COLO668 (cell line): ENCODE measurements around the gene NCAM2.
"Not testable (repeated sequence)": the region's sequence is repeated elsewhere in the genome, so short reads cannot be mapped to it uniquely, and the experiment has no call there.

Experiments
- DNase-seq: peaks from one replicate; lab custom pipeline; 2025; ENCODE audit not compliant: unreplicated experiment; lab: John Stamatoyannopoulos, UW

NCAM2 gene

DNA sequence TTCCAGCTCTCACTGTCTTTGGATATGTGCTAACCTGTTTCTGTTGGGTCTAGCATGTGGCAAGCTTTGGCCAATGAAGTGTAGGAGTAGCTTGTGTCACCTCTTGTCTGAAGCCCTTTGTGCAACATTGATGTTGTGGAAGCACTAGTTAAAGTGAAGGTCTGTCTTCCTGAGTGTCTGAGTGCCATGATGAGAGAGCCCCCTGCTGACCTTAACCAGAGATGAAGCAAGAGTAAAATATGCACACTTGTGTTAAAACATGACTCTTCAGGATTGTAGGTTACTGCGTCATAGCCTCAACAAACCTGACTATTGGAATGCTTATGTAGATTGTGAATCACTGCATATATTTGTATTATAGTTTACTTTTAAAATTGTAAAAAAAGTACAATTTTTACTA, 103.7 kb downstream of the NCAM2 start:
- no peak for DNase-seq

DNA sequence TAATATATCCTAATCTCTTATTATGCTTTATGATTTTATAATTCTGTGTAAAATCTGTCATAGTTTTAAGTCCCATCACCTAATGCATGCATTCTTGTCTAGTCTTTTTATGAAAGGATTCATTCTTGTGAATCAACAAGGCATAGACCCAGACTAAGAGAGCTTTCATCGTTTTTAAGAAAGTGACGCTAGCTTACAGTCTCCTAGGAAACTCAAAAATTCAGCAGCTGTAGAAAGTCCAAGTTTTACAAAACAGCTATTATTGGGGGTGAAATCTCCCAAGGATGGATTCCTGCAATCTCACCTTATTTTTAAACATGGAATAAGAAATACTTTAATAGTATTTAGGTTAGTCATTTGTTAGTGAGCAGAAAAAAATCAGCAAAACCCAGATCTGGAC, 104.7 kb downstream of the NCAM2 start:
- DNase-seq: no peak

DNA sequence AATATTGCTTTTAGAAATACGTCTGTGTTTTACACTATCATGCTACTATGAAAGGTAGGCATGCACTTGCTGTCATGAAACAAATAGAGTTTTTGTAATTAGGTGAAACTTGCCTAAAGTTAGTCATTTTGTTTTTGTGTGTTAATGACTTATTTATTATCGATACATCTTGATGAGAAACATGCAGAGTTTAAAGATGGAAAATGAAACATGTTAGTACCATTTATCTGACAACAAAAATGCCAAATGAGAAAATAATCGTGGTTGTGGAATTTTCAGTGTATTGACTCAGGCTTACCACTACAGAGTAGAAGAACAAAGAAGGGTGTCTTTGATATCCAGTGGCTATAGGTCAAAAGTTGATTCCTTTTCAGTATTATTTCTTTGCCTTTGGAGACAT, 105.5 kb downstream of the NCAM2 start:
- no peak for DNase-seq

DNA sequence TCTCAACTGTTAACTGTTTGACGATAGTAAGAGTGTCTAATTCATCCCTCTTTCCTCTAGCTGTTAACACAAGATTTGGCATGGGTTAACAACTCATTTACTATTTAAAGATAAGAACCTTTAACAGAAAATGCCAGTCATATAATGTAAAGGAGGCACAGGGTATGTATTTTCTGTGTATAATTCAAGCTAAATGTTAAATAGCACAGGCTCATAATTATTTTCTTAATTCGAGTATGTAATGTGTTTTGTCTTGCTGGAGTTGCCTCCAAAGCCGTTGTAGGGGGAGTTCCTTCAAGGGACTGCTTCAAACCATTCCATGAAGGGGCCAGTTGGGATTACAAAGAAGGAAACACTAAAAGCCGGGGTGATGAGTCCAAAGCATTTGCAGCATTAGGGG, 111.5 kb downstream of the NCAM2 start:
- no peak for DNase-seq

DNA sequence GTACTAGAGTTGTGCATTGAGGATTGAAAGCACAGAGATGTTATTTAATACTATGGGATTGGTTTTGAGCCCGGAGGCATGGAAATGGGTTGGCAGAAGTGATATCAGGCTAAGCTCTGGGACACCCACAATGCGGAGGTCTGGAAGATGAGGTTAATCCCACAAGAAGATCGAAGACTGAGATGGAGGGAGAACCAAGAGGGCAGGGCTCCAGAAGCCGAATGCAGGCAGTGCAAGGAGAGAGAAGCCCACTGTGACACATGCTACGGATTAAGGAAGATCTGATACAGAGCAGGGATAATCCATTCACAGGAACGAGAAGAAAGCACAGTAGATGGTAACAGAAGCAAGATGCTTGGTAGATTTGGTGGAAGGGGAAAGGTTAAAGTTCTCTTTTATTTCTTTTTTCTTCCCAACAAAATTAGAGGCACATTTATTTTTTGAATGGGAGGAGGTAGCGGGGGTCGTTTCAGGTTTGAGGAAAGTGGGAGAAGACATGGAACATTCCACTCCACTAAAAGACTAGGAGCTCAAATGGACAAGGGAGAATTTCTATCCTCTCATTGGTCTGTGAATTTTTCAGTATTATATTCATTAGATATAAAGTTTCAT, 113.2 kb downstream of the NCAM2 start:
- DNase-seq: no peak

DNA sequence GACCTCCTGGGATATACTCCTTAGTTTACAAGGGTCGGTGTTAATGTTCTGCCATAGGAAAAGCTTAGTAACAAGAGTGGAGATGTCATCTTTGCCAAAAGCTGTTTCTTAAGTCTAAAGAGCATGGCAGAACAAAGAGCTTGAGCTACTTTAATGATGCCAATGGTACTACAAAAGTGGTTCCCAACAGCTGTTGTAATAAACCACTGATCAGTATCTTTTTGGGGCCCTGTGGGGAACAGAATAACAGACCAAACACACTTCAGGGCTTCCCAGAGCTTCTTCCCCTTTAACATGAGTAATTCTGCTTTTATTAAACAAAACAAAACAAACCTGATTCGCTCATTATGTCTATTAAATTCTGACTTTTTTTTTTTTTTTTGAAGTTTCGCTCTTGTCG, 116.3 kb downstream of the NCAM2 start:
- no peak for DNase-seq

DNA sequence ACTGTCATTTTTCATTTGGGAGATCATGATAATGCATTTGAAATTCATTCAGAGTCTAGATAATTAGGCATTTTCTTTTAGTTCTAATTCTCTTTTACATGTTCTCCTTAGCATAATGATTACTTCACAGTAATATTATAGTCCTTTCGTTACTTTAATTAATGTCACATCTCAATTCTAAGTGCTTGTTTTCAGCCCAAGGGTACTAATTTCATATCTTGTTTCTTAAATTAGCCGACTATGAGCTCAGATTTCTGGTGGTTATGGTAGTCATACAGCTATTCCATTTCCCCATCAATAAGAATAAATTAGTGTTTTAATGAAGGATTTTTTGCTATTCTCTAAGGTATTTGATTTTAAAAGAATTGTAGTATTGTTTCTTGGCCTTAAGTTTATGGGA, 120.9 kb downstream of the NCAM2 start:
- DNase-seq: no peak

DNA sequence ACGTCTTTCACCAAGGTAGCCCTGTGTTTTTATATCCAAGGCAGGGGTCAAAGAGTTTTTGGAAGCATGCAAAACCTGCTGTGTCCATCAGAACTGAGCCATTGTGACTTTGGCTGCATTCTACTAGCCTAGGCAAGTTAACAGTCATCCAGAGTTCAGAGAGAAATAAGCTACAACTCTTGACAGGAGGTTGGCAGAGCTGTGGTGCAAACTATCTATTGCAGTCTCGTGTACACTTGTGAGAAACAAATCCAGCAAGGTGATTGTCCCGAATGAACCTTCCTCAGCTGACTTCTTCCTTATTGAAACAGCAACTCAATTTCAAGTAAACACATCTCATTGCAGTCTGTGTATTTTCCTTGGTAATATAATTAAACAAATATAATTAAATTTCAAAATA, 124.5 kb downstream of the NCAM2 start:
- no peak for DNase-seq

DNA sequence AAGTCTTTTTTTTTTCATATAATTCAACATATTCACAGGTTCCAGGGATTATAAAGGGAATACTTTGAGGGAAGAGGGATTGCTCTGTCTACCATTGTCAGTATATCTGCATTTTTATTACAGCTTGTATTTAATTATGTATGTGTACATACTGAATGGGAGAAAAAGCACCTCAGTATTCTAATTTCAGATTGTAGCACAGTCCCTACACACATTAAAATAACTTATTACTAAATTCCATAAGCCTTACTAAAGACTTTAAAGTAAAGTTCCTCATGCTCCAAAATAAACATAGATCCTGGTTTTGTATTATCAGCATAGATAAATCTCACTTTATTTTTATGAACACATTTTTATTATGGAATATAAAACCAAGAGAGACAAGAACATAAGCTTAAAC, 134.2 kb downstream of the NCAM2 start:
- DNase-seq: no peak

DNA sequence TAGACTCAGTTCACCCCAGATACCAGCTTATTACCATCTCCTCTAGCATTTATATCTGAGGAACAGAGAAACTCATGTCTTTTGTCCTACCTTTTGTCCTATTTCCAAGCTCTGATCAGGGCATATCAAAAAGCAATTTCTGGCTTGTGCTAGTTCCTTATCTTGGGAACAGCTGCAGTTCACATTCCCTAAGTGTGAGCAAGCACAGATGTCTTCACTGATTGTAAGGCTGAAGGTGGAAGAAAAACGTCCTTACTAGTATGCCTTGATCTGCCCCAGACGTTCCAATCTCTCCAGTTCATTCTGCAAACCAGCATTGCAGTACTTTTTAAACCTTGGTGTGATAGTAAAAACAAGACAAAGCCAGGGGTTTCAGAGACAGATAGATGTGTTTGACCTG, 139.8 kb downstream of the NCAM2 start:
- DNase-seq: no peak

DNA sequence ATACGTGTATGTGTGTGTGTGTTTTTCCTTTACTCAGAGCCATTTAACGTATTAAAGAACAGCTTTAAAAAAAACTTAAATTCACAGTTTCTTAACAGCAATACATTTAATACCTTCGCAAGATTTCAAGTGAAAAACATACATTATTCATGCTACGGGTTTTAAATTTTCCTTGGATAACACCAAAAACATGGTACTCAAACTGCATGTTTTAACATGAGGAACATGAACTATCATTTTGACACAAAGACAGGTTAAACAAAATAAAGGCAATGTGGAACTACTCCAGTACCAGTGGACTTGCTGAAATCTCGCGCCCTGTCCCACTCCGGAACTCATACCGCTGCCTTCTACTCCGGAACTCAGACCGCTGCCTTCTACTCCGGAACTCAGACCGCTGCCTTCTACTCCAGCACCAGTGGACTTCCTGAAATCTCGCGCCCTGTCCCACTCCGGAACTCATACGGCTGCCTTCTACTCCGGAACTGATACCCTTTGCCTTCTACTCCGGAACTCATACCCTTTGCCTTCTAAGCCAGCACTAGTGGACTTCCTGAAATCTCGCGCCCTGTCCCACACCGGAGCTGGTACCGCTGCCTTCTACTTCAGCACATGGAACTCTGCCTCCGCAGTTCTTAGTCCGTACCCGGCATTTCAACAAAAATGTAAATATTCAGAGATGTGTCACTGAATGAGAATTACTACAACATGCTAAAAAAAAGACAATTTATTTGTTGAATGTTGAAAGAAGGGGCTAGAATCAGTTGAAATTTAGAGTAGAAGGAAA, 148.6 kb downstream of the NCAM2 start:
- DNase-seq: no peak

DNA sequence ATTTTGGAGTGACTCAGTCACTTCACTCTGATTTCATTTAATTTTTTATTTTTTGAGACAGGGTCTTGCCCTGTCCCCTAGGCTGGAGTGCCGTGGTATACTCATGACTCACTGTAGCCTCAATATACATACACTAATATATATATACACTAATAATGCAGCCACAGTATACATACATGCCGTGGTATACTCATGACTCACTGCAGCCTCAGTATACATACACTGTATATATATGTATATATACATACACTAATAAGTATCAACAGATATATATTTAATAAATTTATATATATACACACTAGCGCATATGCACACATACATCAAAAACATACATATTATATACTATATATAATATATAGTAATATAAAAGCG, 149.2 kb downstream of the NCAM2 start:
- no peak for DNase-seq

DNA sequence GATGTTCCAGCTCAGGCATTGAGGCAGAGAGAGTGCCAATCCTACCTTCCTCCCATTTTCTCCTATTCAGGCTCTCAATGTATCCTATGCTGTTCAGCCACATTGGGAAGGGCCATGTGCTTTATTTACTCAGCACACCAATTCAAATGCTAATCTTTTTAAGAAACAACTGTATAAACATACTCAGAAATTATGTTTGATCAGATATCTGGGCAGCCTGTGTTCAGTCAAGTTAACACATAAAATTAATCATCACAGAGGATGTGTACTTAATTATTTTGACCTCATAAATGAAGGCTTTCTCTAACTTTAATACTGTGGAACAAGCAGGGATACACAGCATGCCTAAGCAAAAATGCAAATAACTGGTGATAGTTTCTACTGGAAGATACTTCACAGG, 149.8 kb downstream of the NCAM2 start:
- DNase-seq: no peak

DNA sequence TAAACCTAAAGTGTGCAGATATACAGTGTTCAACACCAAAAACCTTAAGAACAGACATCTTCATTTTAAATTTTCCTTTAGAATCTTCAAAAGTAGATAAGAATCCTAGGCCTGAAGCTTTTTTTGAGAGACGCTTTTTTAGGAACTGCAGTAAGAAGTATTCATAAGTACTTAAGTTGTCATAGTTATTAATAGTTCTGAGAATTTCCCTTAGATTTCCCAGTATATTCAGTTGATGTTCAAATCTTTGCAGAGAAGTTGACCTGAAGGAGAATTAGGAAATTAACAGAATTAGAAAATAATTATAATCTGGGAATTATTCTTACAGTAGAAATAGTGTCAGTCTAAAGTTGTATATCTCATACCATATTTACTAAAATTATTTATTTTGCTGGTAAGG, 150.3 kb downstream of the NCAM2 start:
- DNase-seq: no peak

DNA sequence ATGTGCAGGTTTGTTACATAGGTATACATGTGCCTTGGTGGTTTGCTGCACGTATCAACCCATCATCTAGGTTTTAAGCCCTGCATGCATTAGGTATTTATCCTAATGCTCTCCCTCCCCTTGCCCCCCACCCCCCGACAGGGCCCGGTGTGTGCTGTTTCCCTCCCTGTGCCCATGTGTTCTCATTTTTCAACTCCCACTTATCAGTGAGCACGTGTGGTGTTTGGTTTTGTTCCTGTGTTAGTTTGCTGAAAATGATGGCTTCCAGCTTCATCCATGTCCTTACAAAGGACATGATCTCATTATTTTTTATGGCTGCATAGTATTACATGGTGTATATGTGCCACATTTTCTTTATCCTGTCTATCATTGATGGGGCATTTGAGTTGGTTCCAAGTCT, 151.2 kb downstream of the NCAM2 start:
- DNase-seq: not testable (repeated sequence)

DNA sequence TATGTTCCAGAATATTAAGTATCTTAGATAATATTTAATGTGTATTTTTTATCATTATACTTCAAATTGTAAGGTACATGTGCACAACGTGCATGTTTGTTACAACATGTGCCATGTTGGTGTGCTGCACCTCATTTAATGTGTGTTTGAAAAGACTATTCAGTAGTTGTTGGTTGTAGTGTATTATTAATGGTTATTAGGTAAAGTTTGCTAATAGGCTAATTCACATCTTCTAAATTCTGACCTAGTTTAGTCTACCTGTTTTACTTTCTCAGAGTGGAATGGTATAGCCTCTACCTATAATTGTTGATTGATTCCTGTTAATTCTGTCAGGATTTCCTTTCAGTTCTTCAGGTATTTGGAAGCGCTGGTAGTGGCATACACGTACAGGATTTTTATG, 153.0 kb downstream of the NCAM2 start:
- DNase-seq: no peak

DNA sequence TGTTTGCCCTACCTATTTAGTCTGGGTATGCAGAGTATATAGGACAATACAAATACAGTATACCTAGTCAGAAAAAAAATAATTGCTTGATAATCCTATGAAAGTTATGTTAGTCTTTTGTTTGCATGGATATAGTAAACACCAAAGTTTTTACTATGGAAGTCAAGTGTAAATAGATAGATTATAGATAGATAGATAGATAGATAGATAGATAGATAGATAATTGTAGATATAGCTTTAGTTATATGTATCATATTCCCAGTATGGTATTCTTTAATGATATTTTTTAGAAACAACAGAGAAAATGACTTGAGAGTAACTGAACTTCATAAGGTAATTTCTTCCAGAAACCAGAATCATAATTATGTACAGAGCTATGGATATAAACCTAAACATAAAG, 158.2 kb downstream of the NCAM2 start:
- no peak for DNase-seq

DNA sequence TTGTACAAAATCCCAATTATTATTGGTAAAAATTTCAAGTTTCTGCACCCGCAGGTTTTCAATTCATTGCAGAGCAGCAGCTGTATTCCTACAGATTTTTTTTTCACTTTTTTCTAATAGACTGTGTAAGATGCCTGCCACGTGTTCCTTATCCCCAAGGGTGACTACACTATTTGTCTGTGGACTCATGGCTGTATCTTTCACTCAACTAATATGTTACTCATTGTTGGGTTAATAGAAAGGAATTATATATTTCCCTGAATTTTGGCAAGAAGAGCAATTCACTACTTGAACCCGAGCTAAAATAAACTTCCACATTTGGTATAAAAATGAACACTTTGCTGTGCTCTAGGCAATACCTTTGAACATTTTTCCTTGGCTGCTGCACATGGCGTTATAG, 158.7 kb downstream of the NCAM2 start:
- no peak for DNase-seq

DNA sequence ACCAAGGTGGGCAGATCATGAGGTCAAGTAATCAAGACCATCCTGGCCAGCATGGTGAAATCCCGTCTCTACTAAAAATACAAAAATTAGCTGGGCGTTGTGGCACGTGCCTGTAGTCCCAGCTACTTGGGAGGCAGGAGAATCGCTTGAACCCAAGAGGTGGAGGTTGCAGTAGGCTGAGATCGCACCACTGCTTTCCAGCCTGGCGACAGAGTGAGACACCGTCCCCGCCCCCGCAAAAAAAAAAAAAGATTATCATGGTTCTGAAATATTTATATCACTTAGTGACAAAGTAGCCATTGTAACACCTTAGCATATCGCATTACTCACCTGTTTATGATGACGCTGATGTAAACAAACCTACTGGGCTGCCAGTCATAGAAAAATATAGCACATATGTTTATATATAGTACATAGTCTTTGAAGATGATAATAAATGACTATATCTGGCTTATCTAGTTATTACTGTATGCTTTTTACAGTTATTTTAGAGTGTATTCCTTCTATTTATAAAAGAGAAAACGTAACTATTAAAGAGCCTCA, 160.2 kb downstream of the NCAM2 start:
- no peak for DNase-seq

DNA sequence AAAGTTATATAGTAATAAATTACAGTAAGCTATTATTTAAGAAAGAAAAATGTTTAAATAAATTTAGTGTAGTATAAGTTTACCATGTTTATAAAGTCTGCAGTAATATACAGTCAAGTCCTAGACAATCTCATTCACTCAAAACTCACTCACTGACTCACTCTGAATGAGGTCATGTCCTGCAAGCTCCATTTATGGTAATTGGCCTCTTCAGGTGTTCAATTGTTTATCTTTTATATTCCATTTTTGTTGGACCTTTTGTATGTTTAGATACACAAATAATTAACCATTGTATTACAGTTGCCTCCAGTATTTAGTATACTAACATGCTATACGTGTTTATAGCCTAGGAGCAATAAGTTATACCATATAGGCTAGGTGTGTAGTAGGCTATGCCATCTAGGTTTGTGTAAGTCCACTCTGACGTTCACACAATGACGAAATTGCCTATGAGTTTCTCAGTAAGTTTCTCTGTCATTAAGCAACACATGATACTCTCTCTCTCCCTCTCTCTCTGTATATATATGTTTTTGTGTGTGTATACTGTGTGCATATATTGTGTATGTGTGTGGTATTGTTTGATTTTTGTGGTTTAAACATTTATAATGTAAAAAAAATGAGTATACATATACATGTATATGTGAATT, 161.2 kb downstream of the NCAM2 start:
- no peak for DNase-seq

DNA sequence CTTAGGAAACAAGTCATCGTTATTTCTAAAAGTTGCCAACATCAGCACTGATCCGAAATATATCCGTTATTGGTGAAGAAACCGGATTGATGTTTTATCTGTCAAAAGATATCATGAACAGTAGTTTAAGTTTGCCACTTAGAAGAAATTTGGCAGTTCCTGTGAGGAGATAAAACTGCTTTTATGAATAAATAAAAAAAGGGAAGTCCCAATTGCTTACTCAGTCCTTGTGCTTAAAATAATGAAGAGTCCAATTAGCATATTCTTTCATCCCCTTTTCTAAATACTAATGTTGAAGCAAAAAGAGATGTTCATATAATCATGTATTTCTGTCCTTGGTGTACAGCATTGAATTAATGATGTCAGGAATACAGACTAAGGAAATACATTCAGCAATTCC, 164.6 kb downstream of the NCAM2 start:
- DNase-seq: no peak

DNA sequence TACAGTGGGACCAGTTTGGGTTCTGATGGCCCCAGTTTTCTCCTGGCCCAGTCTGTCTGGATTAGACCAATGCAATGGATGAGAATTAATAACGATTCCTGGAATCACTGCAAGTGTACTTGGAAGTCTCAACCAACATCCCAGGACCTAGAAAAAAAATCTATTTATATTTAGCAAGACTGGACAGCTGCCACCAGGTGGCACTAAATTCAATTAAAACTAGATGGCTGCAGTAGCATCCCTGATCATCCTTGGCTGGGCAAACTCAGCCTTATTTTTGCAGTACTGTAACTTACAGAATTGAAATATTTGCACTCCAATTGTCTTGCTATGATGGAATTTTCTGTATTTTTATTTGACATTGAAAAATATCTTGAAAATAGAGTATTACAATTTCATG, 165.7 kb downstream of the NCAM2 start:
- DNase-seq: peak; percentile 42
